Nephron progenitor cell (in vitro differentiated cells): ENCODE results near the gene LY6G5B.
A peak's percentile ranks its signal among the peaks of the same experiment; 100 is the strongest.

ENCODE experiments used
- DNase-seq: peaks from one replicate; pipeline ENCODE4 v3.0.0; 2021
- H3K27ac Mint-ChIP-seq: 2 replicates; pipeline ENCODE4 v1.8.0; 2021; ENCODE audit warnings: mild to moderate bottlenecking, moderate library complexity, mixed read lengths
- H3K27me3 Mint-ChIP-seq: 2 replicates; pipeline ENCODE4 v1.8.0; 2021; ENCODE audit warnings: mild to moderate bottlenecking, low read depth, mixed read lengths; ENCODE audit not compliant: poor library complexity
- H3K36me3 Mint-ChIP-seq: 2 replicates; pipeline ENCODE4 v1.8.0; 2021; ENCODE audit warnings: low read depth, mixed read lengths
- H3K4me1 Mint-ChIP-seq: 2 replicates; pipeline ENCODE4 v1.8.0; 2021; ENCODE audit warnings: mixed read lengths
- H3K4me3 Mint-ChIP-seq: 2 replicates; pipeline ENCODE4 v1.8.0; 2021; ENCODE audit warnings: mild to moderate bottlenecking, moderate library complexity, mixed read lengths
- H3K9me3 Mint-ChIP-seq: 2 replicates; pipeline ENCODE4 v1.8.0; 2021; ENCODE audit warnings: mild to moderate bottlenecking, moderate library complexity, mixed read lengths
- CTCF ChIP-seq: fragments of 200-600 bp; sonication (generic); IDR thresholded peaks from 2 replicates; pipeline ENCODE4 v1.5.0; 2021; ENCODE audit warnings: antibody characterized with exemption

The LY6G5B gene

GRCh38 chr6:31636698-31637596, 32.8 kb upstream of the LY6G5B start:
- peaks cover 5% of the 10 kb centered on the region for H3K4me1 Mint-ChIP-seq
- no peak for TF ChIP-seq CTCF
- H3K4me3 Mint-ChIP-seq = no peak overlapping the region
- no peaks in the 10 kb centered on the region for H3K9me3 Mint-ChIP-seq
- H3K27ac Mint-ChIP-seq = peak overlapping the region; percentile 66
- peaks cover 71% of the 10 kb centered on the region for H3K36me3 Mint-ChIP-seq
- no peak for DNase-seq
- peaks cover 3% of the 10 kb centered on the region for H3K27me3 Mint-ChIP-seq

GRCh38 chr6:31639043-31639442, 30.7 kb upstream of the LY6G5B start:
- Mint-ChIP-seq H3K4me1 (peaks cover 2% of the 10 kb centered on the region), H3K36me3 (peaks cover 60% of the 10 kb centered on the region), H3K27ac (peak overlapping the region; percentile 86), H3K27me3 (peaks cover 3% of the 10 kb centered on the region), H3K9me3 (no peaks in the 10 kb centered on the region), H3K4me3 (no peak overlapping the region)
- no peak for TF ChIP-seq CTCF
- DNase-seq = no peak

GRCh38 chr6:31639449-31639861, 30.3 kb upstream of the LY6G5B start:
- Mint-ChIP-seq H3K4me3 (no peak overlapping the region), H3K4me1 (no peaks in the 10 kb centered on the region), H3K27me3 (peaks cover 3% of the 10 kb centered on the region), H3K9me3 (no peaks in the 10 kb centered on the region), H3K27ac (peak overlapping the region; percentile 83), H3K36me3 (peaks cover 59% of the 10 kb centered on the region)
- no peak for TF ChIP-seq CTCF
- DNase-seq = no peak

GRCh38 chr6:31640612-31641011, 29.2 kb upstream of the LY6G5B start:
- Mint-ChIP-seq H3K36me3 (peaks cover 62% of the 10 kb centered on the region), H3K4me3 (no peak overlapping the region), H3K27ac (peak overlapping the region; percentile 40), H3K27me3 (no peaks in the 10 kb centered on the region), H3K9me3 (no peaks in the 10 kb centered on the region), H3K4me1 (no peaks in the 10 kb centered on the region)
- no peak for TF ChIP-seq CTCF
- DNase-seq = no peak

GRCh38 chr6:31641370-31641769, 28.4 kb upstream of the LY6G5B start:
- no peak for TF ChIP-seq CTCF
- H3K27me3 Mint-ChIP-seq = no peaks in the 10 kb centered on the region
- H3K9me3 Mint-ChIP-seq = no peaks in the 10 kb centered on the region
- no peaks in the 10 kb centered on the region for H3K4me1 Mint-ChIP-seq
- peaks cover 62% of the 10 kb centered on the region for H3K36me3 Mint-ChIP-seq
- peak overlapping the region; percentile 82 for H3K27ac Mint-ChIP-seq
- no peak for DNase-seq
- no peak overlapping the region for H3K4me3 Mint-ChIP-seq
